Body of pancreas (tissue), 4 donors: ENCODE results near the gene MATN1. TPM values are rescaled to one million over a fixed set of nuclear protein-coding genes. Genes with fewer than 3 reads are reported as not detected.

ENCODE experiments used
- ATAC-seq: fragments of 150-250 bp; one replicate; pipeline ENCODE4 v1.9.1; 2016
- DNase-seq, 4 donors: peaks; one replicate each; pipeline ENCODE4 v3.0.0-alpha.2; 2019
- H3K27ac ChIP-seq, 4 donors: fragments of 200-600 bp; sonication (generic); 1 replicate in 3 of 4; 2 replicates in 1 of 4; pipeline versions ENCODE4 v1.5.1 to v1.6.1; 2016 to 2019; ENCODE audit warnings: mild to moderate bottlenecking in 1 of 4, mixed read lengths in 1 of 4, moderate library complexity in 1 of 4
- H3K27me3 ChIP-seq, 2 donors: fragments of 200-600 bp; sonication (generic); one replicate each; pipeline ENCODE4 v1.6.0; 2016; ENCODE audit warnings: mild to moderate bottlenecking in 1 of 2
- H3K36me3 ChIP-seq, 2 donors: fragments of 200-600 bp; sonication (generic); replicated peaks in 1 of 2; 2 replicates each; pipeline ENCODE4 v1.5.1; 2016; ENCODE audit warnings: low read depth in 2 of 2; ENCODE audit not compliant: insufficient read depth in 1 of 2
- H3K4me1 ChIP-seq: fragments of 200-600 bp; sonication (generic); one replicate; pipeline ENCODE4 v1.6.0; 2016
- H3K4me3 ChIP-seq, 2 donors: fragments of 200-600 bp; sonication (generic); 1 replicate in 1 of 2; 2 replicates in 1 of 2; pipeline ENCODE4 v1.5.1; 2016 to 2019
- H3K9me3 ChIP-seq, 3 donors: fragments of 200-600 bp; sonication (generic); 1 replicate in 2 of 3; 2 replicates in 1 of 3; pipeline ENCODE4 v1.5.1; 2016
- POLR2A ChIP-seq, 3 donors: fragments of 450-650 bp; IDR thresholded peaks; one replicate each; pipeline ENCODE4 v1.6.1; 2016; ENCODE audit warnings: antibody characterized with exemption in 3 of 3, mild to moderate bottlenecking in 2 of 3
- WGBS, 2 donors: methylation state at CpG; one replicate each; pipeline ENCODE4 v1.1.5; 2017; 5-methylcytosine and 5-hydroxymethylcytosine counted together
- intact Hi-C: fragments of 100-400 bp; cut with DNase I; formaldehyde crosslinking; loops from one replicate; pipeline ENCODE4 v1.15.1; 2023
- total RNA-seq, 2 donors: library from RNA; depleted of rRNA; stranded (reverse); fragments of >200 nt; gene quantifications; one replicate each; pipeline ENCODE4 v1.1.0, GENCODE V29; 2016
- TF ChIP-seq, protein P1 (sequence below), 7 experiments: fragments of 450-650 bp in 4 of 7; fragments of 200-600 bp in 3 of 7; sonication (generic) in 3 of 7; IDR thresholded peaks; one replicate each; pipeline ENCODE4 v1.5.1; 2016 to 2019; ENCODE audit warnings: antibody characterized with exemption in 7 of 7

The MATN1 gene
- total RNA-seq, 2 donors from 2014 or later, result 0.33 TPM; not detected in 1

DNA sequence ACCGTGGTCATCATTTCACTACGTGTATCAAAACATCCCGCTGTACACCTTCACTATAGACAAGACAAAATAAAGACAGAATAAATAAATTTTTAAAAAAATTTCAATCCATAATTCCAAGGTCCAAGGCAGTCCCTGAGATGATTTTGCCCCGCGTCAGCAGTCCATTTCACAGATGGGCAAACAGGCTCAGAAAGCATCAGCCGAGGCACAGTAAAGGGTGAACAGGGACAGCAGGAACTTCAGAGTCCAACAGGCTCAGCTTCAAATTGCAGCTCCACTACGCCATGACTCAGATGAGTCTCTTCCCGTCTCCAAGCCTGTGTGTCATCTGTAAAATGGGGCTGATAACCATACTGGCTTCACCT is 15.0 kb downstream of the MATN1 start:
- H3K27me3 ChIP-seq, result no peaks in the 10 kb centered on the region
- H3K27ac ChIP-seq, result no peak overlapping the region
- 46 to 48% methylated on average over 8 of the region's 8 CpGs for WGBS, 2 donors
- no peak overlapping the region for H3K4me3 ChIP-seq
- DNase-seq (no peak), ATAC-seq (no peak)
- no peak for TF ChIP-seq POLR2A (IDR thresholded peaks at IDR 0.05)
- TF ChIP-seq, protein P1, sequence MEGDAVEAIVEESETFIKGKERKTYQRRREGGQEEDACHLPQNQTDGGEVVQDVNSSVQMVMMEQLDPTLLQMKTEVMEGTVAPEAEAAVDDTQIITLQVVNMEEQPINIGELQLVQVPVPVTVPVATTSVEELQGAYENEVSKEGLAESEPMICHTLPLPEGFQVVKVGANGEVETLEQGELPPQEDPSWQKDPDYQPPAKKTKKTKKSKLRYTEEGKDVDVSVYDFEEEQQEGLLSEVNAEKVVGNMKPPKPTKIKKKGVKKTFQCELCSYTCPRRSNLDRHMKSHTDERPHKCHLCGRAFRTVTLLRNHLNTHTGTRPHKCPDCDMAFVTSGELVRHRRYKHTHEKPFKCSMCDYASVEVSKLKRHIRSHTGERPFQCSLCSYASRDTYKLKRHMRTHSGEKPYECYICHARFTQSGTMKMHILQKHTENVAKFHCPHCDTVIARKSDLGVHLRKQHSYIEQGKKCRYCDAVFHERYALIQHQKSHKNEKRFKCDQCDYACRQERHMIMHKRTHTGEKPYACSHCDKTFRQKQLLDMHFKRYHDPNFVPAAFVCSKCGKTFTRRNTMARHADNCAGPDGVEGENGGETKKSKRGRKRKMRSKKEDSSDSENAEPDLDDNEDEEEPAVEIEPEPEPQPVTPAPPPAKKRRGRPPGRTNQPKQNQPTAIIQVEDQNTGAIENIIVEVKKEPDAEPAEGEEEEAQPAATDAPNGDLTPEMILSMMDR (IDR thresholded peaks at IDR 0.05), result no peak
- intact Hi-C loops, result loop anchor here (10.0 kb wide), 2 partner anchors 914 to 1464 kb away; no protein-coding TSS in a partner anchor
- H3K9me3 ChIP-seq, result no peaks in the 10 kb centered on the region
- peaks cover 8% of the 10 kb centered on the region for H3K4me1 ChIP-seq
- no peaks in the 10 kb centered on the region for H3K36me3 ChIP-seq

DNA sequence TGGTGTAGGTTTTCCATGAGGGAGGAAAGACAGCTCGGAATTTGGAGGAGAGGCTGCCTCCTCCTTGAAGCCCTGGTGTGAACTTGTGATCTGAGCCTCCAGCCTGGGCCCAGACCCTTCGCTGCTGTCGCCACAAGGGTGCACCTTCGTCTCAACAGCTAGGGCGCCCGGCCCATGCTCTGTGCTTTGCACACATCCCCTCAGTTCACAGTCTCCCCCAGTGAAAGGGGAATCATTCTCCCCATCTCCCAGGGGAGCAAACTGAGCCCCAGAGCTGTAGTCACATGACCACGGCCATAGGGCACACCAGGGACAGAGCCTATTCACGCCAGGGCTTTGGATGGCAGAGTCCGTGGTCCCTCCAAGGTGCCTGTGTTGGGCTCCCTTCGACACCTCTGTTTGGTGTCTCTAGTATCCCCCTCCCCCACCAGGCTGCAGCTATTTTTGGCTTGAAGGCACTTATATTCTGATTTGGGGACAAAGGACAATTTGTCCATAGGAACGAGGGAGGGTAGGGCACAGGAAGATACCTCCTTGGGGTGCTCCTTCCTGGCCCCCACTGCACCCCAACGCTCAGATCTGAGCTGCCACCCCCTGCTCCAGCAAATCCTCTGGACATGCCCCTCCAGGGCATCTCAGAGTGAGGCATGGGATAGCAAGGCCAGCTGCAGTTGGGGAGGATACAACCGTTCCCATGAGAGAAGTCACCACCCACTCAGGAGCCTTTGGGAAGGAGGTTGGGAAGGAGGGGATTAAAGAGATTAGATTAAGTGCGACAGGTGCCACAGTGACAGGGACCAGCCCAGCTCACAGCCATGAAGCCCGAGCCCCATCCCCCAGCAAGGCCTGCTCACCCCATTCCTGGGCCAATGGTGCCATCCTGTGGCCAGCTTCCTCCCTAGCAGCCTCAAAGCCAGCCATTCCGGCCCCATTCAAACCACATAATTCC is 15.7 kb downstream of the MATN1 start:
- intact Hi-C loops, result loop anchor here (10.0 kb wide), 2 partner anchors 913 to 1463 kb away; no protein-coding TSS in a partner anchor
- peak; percentile 71 to 79 (median 77) for DNase-seq
- no peak for TF ChIP-seq POLR2A (IDR thresholded peaks at IDR 0.05)
- TF ChIP-seq, protein P1 (IDR thresholded peaks at IDR 0.05), result peak; percentile 49 to 97 (median 94)
- Histone ChIP-seq H3K27ac (no peak overlapping the region), H3K36me3 (no peaks in the 10 kb centered on the region), H3K9me3 (no peaks in the 10 kb centered on the region), H3K4me3 (no peak overlapping the region), H3K4me1 (peaks cover 8% of the 10 kb centered on the region), H3K27me3 (no peaks in the 10 kb centered on the region)
- peak; percentile 92 for ATAC-seq
- WGBS, 2 donors, result 55 to 59% methylated on average over 15 to 16 of the region's 16 CpGs

DNA sequence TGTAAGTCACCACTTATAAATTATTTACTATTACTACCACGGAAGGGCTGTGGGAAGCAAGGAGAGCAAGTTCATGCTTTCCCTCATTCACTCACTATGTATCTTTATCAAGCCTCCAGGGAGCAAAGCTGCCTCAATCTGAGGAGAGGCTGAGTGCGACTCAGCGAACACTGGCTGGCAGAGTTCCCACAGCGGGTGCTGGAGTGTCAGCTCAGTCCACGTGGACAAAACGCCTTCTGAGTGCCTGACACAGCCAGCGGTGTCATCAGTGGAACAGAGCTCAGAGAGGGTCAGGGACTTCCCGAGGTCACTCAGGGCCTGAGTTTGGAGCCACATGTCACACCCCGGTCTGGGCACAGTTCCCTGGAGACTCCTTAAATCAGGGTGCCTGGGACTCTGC is 16.9 kb downstream of the MATN1 start:
- Histone ChIP-seq H3K36me3 (no peaks in the 10 kb centered on the region), H3K9me3 (no peaks in the 10 kb centered on the region), H3K4me1 (peaks cover 8% of the 10 kb centered on the region), H3K4me3 (no peak overlapping the region), H3K27me3 (no peaks in the 10 kb centered on the region), H3K27ac (no peak overlapping the region)
- intact Hi-C loops, result loop anchor here (10.0 kb wide), 2 partner anchors 912 to 1462 kb away; no protein-coding TSS in a partner anchor
- ATAC-seq (peak; percentile 31), DNase-seq (peak; percentile 55 to 73 (median 66))
- no peak for TF ChIP-seq POLR2A (IDR thresholded peaks at IDR 0.05)
- TF ChIP-seq, protein P1 (IDR thresholded peaks at IDR 0.05), result no peak
- 15% methylated on average over 9 of the region's 9 CpGs for WGBS, 2 donors

DNA sequence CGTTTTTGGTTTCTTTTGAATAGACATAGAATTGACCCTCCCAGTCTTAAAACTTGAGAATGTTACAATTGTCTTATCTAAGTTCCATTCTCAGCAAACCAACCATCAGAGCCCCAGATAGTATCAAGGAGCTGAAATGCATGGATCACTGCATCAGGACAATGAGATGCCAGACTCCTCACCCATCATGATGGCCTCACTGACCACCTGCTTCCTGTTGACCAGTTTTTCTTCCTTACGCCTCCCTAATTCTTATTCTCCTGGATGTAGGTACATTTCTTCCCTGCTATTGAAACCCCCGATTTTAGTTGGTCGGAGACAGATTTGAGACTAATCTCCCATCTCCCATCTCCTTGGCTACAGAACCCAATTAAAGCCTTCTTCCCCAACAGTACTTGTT is 17.7 kb downstream of the MATN1 start:
- Histone ChIP-seq H3K27me3 (no peaks in the 10 kb centered on the region), H3K36me3 (no peaks in the 10 kb centered on the region), H3K27ac (no peak overlapping the region), H3K4me1 (peaks cover 8% of the 10 kb centered on the region), H3K9me3 (no peaks in the 10 kb centered on the region), H3K4me3 (no peak overlapping the region)
- no peak for DNase-seq
- TF ChIP-seq, protein P1 (IDR thresholded peaks at IDR 0.05), result no peak
- no peak for TF ChIP-seq POLR2A (IDR thresholded peaks at IDR 0.05)
- intact Hi-C loops, result loop anchor here (10.0 kb wide), 2 partner anchors 911 to 1461 kb away; no protein-coding TSS in a partner anchor
- no peak for ATAC-seq
- WGBS, 2 donors, result 67 to 80% methylated on average over 4 of the region's 4 CpGs
